Caco-2 (cell line): ENCODE data around the gene MUC5B. TPM values are rescaled to one million over a fixed set of nuclear protein-coding genes. Genes with fewer than 3 reads are reported as not detected.

ENCODE experiments used
- BruUV-seq: library from RNA; stranded (reverse); fragments of 400-500 nt; replicated peaks from 2 replicates; lab custom pipeline; 2021; lab: Mats Ljungman, UMichigan
- CTCF ChIA-PET: fragments of 300-600 bp; sonication (Branson Sonifier 250); formaldehyde crosslinking; loops from one replicate; lab custom pipeline; 2022; ENCODE audit warnings: antibody characterized with exemption; lab: Charles Lee
- POLR2A ChIA-PET: fragments of 300-600 bp; sonication (Branson Sonifier 250); formaldehyde crosslinking; loops from one replicate; lab custom pipeline; 2022; ENCODE audit warnings: antibody characterized with exemption; lab: Charles Lee
- DNase-seq, 2 experiments: peaks; one replicate each; pipeline versions ENCODE4 v3.0.0 to v3.0.0-alpha.2; 2020 to 2022
- H3K27me3 ChIP-seq: replicated peaks from 2 replicates; pipeline ENCODE4 v1.6.0; 2011; ENCODE audit warnings: low read length; ENCODE audit not compliant: control insufficient read depth, insufficient read depth
- H3K36me3 ChIP-seq: 2 replicates; pipeline ENCODE4 v1.5.1; 2011; ENCODE audit warnings: low read length; ENCODE audit not compliant: control insufficient read depth, insufficient read depth
- H3K4me1 ChIP-seq: fragments of 250-450 bp; sonication (Bioruptor Pico); 2 replicates; pipeline ENCODE4 v1.5.1; 2020; ENCODE audit warnings: mild to moderate bottlenecking
- H3K4me3 ChIP-seq: 2 replicates; pipeline ENCODE4 v1.5.1; 2011; ENCODE audit warnings: low read depth, mild to moderate bottlenecking, control low read depth, low read length
- H3K9me3 ChIP-seq: fragments of 250-450 bp; sonication (Bioruptor Pico); 2 replicates; pipeline ENCODE4 v1.5.1; 2020; ENCODE audit warnings: mild to moderate bottlenecking, moderate library complexity
- H3K27ac Mint-ChIP-seq: one replicate; pipeline ENCODE4 v1.8.0; 2022; ENCODE audit warnings: mixed read lengths; ENCODE audit not compliant: unreplicated experiment
- H3K27me3 Mint-ChIP-seq: one replicate; pipeline ENCODE4 v1.8.0; 2022; ENCODE audit warnings: mixed read lengths; ENCODE audit not compliant: insufficient read depth, unreplicated experiment
- H3K36me3 Mint-ChIP-seq: one replicate; pipeline ENCODE4 v1.8.0; 2022; ENCODE audit warnings: mild to moderate bottlenecking, mixed read lengths; ENCODE audit not compliant: insufficient read depth, unreplicated experiment
- H3K4me1 Mint-ChIP-seq: one replicate; pipeline ENCODE4 v1.8.0; 2022; ENCODE audit warnings: low read depth, mixed read lengths; ENCODE audit not compliant: unreplicated experiment
- H3K4me3 Mint-ChIP-seq: one replicate; pipeline ENCODE4 v1.8.0; 2022; ENCODE audit warnings: mild to moderate bottlenecking, moderate library complexity, mixed read lengths; ENCODE audit not compliant: unreplicated experiment
- H3K9me3 Mint-ChIP-seq: one replicate; pipeline ENCODE4 v1.8.0; 2022; ENCODE audit warnings: mixed read lengths; ENCODE audit not compliant: unreplicated experiment
- CTCF ChIP-seq, 2 experiments: fragments of 200-600 bp in 1 of 2; IDR thresholded peaks; 1 replicate in 1 of 2; 2 replicates in 1 of 2; pipeline versions ENCODE4 v1.5.1 to v1.8.0; 2011 to 2022; ENCODE audit warnings: antibody characterized with exemption in 1 of 2, control low read depth in 1 of 2, inconsistent platforms in 1 of 2, low read depth in 1 of 2, low read length in 1 of 2, mild to moderate bottlenecking in 1 of 2, moderate library complexity in 1 of 2; ENCODE audit not compliant: insufficient read depth in 1 of 2, severe bottlenecking in 1 of 2, unreplicated experiment in 1 of 2
- intact Hi-C: fragments of 100-400 bp; cut with micrococcal nuclease; formaldehyde crosslinking; loops from one replicate; pipeline ENCODE4 v1.10.0; 2022; ENCODE audit not compliant: unreplicated experiment
- total RNA-seq: library from RNA; stranded (reverse); gene quantifications from 2 replicates; pipeline ENCODE4 v1.2.3, GENCODE V29; 2022

The MUC5B gene
- total RNA-seq, 1 experiment from 2014 or later = not detected

GRCh38 chr11:1252371-1253102, 29.7 kb downstream of the MUC5B start:
- no peak overlapping the region for H3K27ac Mint-ChIP-seq

DNA sequence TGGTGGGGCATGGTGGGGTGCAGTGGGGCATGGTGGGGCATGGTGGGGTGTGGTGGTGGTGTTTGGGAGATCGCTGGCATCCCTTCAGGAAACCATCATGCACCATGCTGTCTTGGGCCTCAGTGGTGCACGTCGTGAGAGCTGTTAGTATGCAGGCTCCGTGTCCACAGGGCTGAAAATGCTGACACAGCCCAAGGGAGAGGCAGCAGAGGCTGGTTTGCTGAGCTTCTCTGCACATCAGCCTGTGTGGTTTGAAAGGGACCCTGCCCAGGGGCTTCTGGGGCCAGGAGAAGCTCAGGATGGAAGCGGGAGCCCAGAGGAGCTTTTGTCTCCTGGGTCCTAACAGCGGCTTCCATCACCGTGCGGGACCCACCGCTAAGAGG, 30.2 kb downstream of the MUC5B start:
- no peak overlapping the region for H3K4me3 ChIP-seq
- Mint-ChIP-seq H3K27ac (no peak overlapping the region), H3K9me3 (peaks cover 13% of the 10 kb centered on the region), H3K4me3 (no peak overlapping the region), H3K36me3 (peaks cover 22% of the 10 kb centered on the region), H3K27me3 (no peaks in the 10 kb centered on the region), H3K4me1 (no peaks in the 10 kb centered on the region)
- TF ChIP-seq CTCF (IDR thresholded peaks at IDR 0.05; ENCODE audit: insufficient read depth in 1 of 2, low read depth in 1 of 2, low read length in 1 of 2, severe bottlenecking in 1 of 2, unreplicated experiment in 1 of 2) = no peak
- no peaks in the 10 kb centered on the region for H3K9me3 ChIP-seq
- CTCF ChIA-PET = no interaction called here
- no peaks in the 10 kb centered on the region for H3K4me1 ChIP-seq
- intact Hi-C loops = no loop called here
- BruUV-seq = no TSS peak
- H3K27me3 ChIP-seq = no peaks in the 10 kb centered on the region
- no peaks in the 10 kb centered on the region for H3K36me3 ChIP-seq
- no peak for DNase-seq
- POLR2A ChIA-PET = no interaction called here

More at GRCh38 chr11:1252371-1253102, 29.7 kb downstream of the MUC5B start:
- no peak for DNase-seq
- peaks cover 13% of the 10 kb centered on the region for H3K9me3 Mint-ChIP-seq
- Histone ChIP-seq H3K4me1 (no peaks in the 10 kb centered on the region), H3K4me3 (no peak overlapping the region), H3K9me3 (no peaks in the 10 kb centered on the region), H3K36me3 (no peaks in the 10 kb centered on the region), H3K27me3 (no peaks in the 10 kb centered on the region)
- CTCF ChIA-PET = no interaction called here
- TF ChIP-seq CTCF (IDR thresholded peaks at IDR 0.05; ENCODE audit: insufficient read depth in 1 of 2, low read depth in 1 of 2, low read length in 1 of 2, severe bottlenecking in 1 of 2, unreplicated experiment in 1 of 2) = no peak
- H3K27me3 Mint-ChIP-seq = no peaks in the 10 kb centered on the region
- BruUV-seq = no TSS peak
- H3K36me3 Mint-ChIP-seq = peaks cover 22% of the 10 kb centered on the region
- no peak overlapping the region for H3K4me3 Mint-ChIP-seq
- intact Hi-C loops = no loop called here
- POLR2A ChIA-PET = no interaction called here
- no peaks in the 10 kb centered on the region for H3K4me1 Mint-ChIP-seq

GRCh38 chr11:1254086-1254648, 31.3 kb downstream of the MUC5B start:
- H3K4me1 Mint-ChIP-seq = no peaks in the 10 kb centered on the region
- no peaks in the 10 kb centered on the region for H3K27me3 ChIP-seq
- intact Hi-C loops = no loop called here
- no peak for TF ChIP-seq CTCF (IDR thresholded peaks at IDR 0.05; ENCODE audit: insufficient read depth in 1 of 2, low read depth in 1 of 2, low read length in 1 of 2, severe bottlenecking in 1 of 2, unreplicated experiment in 1 of 2)
- H3K36me3 Mint-ChIP-seq = peaks cover 22% of the 10 kb centered on the region
- no peak for DNase-seq
- no peak overlapping the region for H3K4me3 Mint-ChIP-seq
- POLR2A ChIA-PET = no interaction called here
- no peak overlapping the region for H3K4me3 ChIP-seq
- H3K27me3 Mint-ChIP-seq = no peaks in the 10 kb centered on the region
- CTCF ChIA-PET = no interaction called here
- no peaks in the 10 kb centered on the region; the same call in 1 of the 2 replicates for H3K4me1 ChIP-seq
- H3K9me3 ChIP-seq = no peaks in the 10 kb centered on the region
- peaks cover 13% of the 10 kb centered on the region for H3K9me3 Mint-ChIP-seq
- H3K36me3 ChIP-seq = no peaks in the 10 kb centered on the region
- BruUV-seq = no TSS peak
- H3K27ac Mint-ChIP-seq = no peak overlapping the region
